GM21723 (cell line): ENCODE measurements around the gene SERINC2.

ENCODE experiments used
- ATAC-seq: cut with Tn5 transposase; IDR thresholded peaks from one replicate; pipeline ENCODE4 v1.9.1; 2021; ENCODE audit warnings: mild to moderate bottlenecking, moderate library complexity; ENCODE audit not compliant: unreplicated experiment

The SERINC2 gene

DNA sequence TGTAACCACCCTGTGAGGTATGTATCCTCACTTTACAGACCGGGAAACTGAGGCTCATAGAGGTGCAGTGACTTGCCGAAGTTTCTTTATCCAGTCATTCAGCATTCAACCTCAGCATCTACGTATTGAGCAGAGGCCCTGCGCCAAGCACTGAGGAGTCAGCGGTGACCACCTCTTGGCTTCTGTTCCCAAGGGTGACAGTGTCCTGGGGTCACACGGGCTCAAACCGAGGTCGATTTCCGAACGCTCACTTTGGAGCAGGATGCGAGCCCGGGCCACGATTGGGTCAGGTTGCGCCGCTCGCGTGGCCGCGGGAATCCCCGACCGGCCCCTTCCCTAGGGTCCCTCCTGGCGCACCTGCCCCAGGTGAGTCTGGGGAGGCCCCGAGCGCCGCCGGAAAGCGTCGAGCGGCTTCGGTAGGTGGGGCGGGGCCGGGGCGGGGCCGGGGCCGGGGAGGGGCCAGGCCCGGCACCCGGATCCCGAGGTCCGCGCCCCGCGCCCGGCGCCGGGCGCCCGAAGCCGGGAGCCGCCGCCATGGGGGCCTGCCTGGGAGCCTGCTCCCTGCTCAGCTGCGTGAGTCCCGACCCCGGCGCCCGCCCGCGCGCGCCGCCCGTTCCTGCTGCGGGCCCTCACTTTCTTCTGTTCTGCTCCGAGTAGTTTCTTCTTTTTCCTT lies at the start of gene SERINC2:
Gene SERINC2 (plus strand): TSS at position 482 of the 673 bp plus-strand sequence. CDS start 53 bp downstream, at position 535.
- no peak for ATAC-seq

DNA sequence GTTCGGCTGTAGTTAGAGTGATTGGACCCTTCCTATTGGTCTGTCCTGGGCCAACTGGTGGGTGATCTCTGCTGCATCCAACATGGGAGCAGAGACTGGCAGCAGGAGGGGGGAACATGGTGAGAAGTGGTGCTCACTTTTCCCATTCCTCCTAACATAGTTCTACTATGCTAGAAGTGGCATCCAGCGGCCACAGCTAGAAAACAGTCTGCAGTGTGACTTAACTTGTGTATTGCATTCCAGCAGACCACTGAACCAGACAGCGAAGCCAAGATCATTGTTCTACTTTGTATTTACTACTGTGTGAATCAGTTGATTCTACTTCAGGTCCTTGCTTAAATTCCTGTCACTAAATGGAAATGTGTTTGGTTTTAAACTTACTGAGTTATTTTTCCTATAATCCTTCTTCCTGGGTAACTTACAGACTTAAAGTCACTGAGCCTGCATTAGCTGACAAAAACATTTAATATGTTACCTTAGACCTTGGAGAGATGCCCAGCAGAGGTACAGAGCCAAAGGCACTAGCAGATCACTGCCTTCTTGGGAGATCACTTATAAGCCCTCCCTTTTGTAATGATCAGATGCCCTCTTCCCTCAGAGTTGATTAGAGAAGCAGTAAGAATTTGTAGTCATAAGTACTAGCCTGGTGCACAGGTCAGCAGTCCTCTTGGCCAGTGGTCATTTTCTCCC lies 48.3 kb upstream of the SERINC2 start:
- ATAC-seq: no peak

DNA sequence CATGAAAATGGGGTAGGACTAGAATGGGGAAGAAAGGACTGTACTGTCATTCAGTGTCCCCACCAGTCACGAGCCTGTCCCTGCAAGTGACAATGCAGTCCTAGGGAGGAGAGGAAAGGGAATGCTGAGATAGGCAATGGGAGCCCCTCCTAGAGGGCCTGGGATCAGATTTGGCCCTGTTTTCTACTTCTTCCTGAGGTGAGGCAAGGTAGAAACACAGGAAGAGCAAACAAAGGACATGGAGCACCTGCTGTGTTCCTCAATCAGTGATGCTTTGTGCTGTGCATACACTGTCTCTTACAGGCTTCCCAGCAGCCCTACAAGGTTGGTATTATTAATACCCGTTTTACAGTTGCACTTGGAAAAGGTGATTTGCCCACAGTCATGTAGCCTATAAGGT lies 46.2 kb upstream of the SERINC2 start:
- ATAC-seq: no peak

DNA sequence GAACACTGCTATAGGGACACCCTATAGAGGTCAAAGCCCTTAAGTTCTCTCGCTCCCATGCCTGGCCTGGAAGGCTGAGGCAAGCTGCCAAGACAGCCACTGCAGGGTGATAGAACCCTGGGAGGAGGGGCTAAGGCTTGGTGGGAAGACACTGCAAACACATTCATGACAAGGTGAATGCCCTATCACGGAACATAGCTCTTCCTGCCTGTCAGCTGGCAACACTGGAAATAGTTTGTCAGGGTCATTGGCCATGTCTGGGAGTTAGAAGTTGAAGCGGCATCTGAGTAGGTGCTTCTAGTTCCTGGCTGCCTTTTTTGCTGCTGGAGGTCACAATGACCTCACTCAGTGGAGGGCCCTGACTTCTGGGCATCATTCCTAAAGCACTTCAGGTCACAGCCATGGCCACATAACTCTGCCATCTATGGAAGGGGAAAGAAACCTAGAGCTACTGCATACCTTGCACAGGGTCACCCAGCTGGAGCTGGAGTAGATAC lies 44.4 kb upstream of the SERINC2 start:
- no peak for ATAC-seq

DNA sequence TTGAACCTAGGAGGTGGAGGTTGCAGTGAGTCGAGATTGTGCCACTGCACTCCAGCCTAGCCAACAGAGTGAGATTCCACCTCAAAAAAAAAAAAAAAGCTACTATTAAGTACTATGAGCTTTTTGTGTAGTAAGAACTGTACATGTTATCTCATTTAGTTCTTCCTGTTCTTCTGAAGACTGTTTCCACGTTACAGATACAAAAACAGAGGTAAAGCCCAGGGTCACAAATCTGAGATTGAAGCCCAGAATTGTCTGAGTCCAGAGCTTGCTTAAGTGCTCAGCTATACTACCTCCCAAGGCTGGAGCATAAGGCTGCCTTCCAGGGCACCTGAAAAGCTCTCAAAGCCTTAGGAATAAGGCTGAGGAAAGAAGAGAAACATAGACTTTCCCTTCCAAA lies 43.0 kb upstream of the SERINC2 start:
- no peak for ATAC-seq

DNA sequence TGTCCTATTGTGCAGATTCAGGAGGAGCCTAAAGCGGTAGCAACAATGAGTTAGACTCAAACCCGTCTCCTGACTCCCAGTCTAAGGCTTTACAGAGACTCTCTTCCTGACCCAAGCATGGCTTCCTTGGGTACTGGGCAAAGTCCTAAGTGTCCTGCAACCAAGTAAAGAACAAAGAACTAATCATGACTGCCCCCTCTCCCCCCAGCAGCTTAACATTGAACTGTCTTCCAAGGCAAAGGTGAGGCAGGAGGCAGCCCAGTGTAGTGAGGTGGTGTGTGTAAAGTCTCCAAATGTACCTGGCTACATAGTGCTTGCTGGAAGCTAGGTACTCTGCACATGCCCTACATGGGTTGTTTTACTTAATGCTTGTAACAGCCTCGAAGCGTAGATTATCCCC lies 42.4 kb upstream of the SERINC2 start:
- no peak for ATAC-seq

DNA sequence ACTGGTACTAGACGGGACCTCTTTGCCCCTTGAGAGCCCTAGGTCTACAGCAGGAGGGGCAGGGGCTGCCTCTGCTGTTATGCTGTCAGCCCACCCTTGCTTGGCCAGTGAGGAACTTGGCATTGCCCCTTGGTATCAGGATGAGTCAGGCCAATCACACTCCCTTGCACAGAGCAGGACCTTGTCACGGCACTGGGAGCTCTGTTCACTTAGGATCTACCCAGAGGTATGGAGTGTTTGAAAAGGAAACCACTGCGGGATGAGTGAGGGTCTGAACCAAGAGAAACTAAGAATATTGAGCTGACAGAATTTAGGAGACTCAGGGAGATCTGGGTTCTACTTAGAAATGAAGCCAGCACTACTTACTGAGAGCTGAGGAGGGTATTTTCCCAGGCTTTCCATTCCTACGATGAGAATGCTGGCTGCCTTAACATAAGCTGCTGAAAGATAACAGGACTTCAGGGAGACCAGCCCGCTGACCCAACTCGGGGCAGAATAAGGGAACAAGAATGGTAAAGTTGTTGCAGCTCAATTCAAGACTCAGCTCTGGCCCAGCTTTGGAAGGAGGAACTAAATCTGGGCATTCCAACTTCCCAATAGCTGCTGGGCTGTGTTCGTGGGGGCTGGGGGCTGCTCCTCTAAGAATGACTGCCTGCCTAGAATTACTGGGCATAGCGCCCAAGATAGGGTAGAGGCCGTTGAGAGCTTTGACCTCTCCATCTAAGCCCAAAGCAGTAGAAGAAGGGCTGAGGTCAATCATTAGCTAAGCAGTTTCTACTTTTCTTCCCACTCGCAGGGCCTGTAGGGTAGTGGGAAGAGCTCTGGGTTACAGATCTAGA lies 41.7 kb upstream of the SERINC2 start:
- no peak for ATAC-seq

DNA sequence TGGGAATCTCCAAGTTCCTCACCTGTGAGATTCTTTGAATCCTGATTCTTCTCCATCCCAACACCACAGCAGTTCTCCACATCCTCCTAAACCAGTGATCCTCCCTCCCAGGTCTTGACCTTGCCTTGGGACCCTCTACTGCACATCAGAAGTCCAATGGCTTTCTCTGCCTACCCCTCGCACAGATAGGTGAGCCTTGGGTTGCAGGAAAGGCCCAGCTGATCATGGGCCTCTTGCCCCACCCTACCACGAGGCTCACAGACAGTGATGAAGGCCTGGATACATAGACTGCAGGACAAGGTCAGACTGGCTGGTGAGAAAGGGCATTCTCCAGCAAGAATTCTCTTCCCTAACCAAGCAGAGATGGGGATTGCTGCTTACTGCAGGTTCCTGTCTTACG lies 41.0 kb upstream of the SERINC2 start:
- ATAC-seq: no peak

DNA sequence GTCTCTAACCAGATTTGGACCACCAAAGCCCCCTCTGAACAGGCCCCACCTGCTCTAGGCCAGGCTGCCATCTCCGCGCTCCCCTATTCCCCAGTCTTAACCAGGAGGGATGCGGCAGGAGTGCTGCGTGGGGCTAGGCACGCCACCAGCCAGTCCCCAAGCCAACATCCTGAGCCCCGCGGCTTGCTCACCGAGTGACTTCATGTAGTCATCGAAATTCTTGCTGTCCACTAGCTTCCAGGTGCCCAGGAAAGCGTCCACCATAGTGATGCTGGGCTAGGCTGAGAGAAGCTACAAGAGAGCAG lies 40.3 kb upstream of the SERINC2 start:
- ATAC-seq: no peak

DNA sequence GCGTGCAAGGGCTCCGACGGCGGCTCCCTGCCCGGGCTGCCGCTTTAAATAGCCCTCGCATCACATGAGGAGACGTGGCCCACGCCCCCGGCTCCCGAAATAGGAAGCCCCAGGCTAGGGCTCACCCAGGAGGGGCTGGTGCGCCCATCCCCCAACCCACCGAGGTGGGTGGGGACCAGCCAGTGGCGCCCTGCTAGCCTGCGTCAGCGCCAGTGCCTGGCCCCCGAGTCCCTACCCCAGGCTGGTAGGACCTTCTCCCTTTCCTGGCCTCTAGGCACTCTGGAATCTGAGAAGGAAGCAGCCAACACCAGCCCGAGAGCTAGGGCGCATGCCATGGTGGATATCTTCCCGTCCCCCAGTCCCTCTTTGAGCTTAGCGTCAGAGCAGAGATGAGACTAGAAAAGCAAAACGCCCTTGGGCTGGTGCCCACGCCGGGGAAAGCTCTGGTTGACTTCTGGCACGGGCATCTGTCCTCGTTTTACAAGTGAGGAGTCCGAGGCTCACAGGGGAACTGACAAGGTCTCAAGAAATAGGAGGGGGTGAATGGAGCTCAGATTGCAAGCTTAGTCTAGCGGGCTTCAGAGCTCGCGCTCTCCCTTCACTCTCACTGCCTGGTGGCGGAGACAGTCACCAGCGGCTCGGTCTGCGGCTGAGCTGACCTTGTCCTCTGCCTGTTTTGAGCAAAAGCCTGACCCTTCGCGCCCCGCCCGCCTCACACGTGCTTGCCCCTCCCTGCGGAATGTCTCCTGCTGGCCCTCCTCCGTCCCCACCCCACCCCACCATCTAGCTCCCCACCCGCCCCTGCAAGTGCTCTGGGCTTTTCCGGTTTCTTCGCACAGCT lies 39.7 kb upstream of the SERINC2 start, which contains the start of gene FABP3:
Gene FABP3 (minus strand): TSS at position 21 of the 841 bp plus-strand sequence. CDS start 62 bp downstream, outside the sequence.
- ATAC-seq: no peak

DNA sequence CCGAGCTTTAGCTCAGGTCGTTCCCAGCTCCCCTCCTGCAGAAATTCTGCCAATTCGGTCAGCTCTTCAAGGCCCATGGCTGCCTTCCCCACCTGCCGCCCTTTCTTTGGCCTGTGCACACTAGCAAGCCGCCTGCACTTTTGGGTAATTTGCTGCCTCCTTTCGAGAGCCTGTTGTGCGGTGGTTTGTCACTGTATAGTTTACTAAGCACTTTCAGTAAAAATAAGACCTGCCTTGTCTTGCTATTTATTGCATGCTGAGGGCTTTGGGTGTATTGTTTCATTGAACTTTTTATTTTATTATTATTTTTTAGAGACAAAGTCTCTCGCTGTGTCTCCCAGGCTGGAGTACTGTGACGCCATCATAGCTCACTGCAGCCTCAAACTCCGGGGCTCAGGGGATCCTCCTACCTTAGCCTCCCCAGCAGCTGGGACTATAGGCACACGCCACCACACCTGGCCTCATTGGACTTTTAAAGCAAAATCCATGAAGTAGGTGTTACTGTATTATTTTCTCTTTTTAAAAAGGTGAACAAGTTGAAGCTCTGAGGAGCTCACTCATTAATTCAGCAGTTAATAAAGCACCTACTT lies 39.0 kb upstream of the SERINC2 start:
- ATAC-seq: no peak

DNA sequence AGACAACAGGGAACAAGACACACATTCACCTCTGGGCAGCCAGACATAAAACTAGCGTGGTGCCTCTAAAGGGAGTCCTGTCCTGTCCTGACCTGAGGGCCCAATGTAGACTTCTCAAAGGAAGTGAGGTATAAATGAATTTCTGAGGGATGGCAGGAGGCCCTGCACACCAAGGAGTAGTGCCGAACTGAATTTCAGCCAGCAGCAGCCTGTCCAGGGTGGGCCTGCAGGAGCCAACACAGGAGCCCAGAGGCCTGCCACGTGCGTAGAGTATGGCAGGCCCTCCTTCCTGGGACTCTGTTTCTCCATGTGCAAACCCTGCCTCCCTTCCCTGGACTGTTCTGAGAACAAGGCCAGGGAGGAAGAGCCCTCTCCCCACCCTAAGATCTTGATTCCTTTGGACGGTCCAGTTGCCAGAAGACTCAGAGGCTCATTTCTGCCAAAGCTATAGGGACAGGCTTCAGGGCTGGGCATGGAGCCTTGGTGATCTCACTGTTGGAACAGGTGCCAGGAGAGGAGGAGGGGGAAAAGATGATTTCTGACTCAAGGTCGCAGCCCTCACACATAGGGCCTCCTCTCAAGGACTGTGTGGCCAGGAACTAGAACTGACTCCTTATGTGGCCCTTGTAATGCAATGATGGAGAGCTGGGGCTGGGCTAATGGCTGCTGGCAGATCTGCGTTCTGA lies 38.4 kb upstream of the SERINC2 start:
- no peak for ATAC-seq

DNA sequence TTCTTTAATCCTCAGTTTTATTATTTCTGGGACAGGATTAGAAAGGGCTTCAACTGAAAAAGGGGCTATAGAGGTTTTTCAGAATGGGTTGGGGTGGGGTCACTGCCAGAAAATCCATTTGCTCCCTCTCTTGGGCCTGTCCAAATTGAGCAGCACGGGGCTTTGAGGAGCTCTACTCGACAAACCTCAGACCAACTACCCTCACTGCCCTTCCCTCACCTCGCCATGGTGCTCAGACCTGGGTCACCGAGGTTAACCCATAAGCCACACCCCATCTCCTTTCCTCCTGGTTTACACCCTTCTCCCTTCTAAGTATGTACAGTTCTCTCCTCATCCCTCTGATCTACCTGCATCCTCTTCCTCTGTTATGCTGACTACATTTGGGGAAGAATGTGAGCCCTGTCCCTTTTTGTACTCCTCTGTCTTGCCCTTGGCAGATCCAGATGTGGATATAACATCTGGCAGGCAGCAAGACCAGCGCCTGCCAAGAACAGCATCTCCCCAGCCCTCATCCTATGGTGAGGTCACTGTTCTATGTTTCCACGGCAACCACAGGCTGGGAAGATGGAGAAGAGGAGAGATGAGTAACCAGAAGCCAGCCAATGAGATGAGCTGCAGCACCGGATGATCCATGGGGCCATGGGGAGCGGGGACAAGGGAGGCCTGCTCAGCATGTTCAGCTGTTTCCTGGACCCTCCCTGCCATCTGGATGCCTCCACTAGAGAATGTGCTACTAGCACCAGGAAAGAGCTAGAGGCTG lies 36.5 kb upstream of the SERINC2 start:
- no peak for ATAC-seq

DNA sequence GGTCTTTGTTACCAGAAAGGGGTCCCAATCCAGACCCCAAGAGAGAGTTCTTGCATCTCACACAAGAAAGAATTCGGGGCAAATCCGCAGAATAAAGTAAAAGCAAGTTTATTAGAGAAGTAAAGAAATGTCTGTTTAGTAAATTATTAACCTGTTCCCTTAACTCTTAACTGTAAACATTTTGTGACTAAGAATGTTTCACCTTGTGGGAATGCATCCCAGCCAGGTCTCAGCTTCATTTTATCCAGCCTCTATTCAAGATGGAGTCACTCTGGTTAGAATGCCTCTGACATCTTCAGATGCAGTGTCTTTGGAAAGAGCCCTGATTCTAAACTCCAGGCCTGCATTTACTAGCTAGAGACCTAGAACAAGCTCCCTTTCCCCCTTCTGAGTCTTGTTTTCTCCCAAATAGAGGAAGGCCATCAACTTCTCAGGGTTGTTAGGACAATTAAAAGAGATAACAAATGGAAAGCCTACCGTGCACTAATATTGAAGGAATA lies 35.6 kb upstream of the SERINC2 start:
- ATAC-seq: no peak

DNA sequence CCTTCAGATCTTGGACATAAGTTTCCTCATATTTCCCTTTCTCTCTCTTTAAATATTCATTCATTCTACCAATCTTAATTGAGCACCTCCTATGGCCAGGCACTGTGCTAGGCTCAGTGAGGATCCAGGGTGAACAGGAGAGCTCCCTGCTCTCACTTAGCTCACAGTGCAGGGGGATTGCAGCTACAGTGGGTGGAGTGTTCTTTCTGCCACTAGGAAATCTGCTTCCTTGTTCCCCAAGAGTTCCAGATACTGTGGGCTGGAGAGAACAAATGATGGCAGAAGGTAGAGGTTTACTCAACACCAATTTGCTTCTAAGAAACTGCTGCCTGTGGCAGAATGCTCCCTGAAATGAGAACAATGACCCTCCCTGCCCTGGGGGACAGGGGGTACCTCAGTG lies 35.0 kb upstream of the SERINC2 start:
- ATAC-seq: no peak

DNA sequence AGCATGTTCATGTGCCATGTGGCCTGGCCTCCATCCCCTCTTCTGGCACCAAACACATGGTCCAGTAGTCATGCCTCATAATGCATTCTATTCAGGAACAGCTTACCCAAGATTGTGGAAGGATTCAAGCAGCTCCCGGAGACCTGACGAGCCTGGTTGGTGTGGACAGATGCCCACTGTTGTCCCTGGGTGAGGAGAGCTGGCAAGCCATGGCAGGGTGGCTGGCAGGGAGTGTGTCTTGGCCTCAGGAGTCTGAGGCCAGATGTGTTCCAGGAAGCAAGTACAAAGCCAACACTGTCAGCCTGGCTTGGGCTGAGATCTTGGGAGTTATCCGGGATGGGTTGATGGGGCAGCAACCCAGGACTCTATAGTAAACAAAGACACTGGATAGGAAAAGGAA lies 32.8 kb upstream of the SERINC2 start:
- no peak for ATAC-seq

DNA sequence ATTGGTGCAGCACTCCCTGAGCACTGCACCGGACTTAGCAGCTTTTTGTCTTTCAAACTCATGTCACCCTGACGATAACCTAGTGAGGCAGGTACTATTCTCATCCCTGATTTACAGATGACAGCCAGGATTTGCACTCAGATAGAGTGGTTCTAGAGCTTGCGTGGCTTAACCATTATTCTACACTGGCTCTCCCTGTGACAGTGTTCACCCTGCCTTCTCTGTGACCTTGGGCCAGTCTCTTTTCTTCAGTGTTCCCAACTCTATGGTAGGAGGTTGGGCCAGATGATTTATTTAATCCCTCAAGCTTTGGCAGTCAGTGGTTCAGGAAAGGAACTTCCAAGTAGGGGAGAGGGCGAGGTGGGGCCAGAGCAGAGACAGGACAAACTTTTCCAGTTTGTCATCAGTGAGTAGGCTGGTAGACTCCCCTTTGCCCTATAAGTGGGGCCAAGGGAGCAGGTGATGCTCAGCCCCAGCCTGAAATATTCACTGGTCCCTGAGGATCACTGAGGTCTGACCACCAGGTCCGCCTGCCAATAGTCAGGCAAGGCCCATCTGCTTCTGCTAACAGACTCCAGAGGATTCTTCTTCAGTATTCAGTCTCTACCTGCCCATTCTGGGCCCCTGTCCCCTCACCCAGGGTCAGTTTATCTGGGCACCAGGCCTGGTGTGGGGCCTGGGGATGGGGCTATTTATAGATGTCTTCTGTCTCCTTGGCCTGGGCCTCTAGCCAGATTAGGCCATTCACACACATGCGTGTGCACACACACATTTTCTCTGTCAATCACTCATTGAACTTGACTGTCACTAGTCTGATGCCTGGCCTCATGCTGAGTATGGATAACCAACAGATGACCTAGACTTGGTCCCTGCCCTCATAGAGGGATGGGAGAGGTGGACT lies 31.4 kb upstream of the SERINC2 start:
- no peak for ATAC-seq
